WTC11 (cell line): ENCODE results near the gene GALNT17. TPM values are rescaled to one million over a fixed set of nuclear protein-coding genes. Genes with fewer than 3 reads are reported as not detected.

Experiments used
- ATAC-seq: fragments of 200-7000 bp; cut with Tn5 transposase; 2 replicates; pipeline ENCODE4 v1.10.0; 2021; ENCODE audit warnings: mild to moderate bottlenecking, moderate library complexity
- CTCF ChIA-PET: fragments of 300-600 bp; sonication (Branson Sonifier 250); formaldehyde crosslinking; loops from one replicate; lab custom pipeline; 2021; ENCODE audit warnings: antibody characterized with exemption; lab: Charles Lee
- POLR2A ChIA-PET: fragments of 350-600 bp; sonication (Branson Sonifier 250); formaldehyde crosslinking; loops from one replicate; lab custom pipeline; 2021; ENCODE audit warnings: antibody characterized with exemption; lab: Charles Lee
- DNase-seq: peaks from one replicate; pipeline ENCODE4 v3.0.0; 2021; ENCODE audit warnings: low spot score
- H3K27ac Mint-ChIP-seq: 2 replicates; pipeline ENCODE4 v1.8.0; 2021; ENCODE audit warnings: mixed read lengths
- H3K27me3 Mint-ChIP-seq: 2 replicates; pipeline ENCODE4 v1.8.0; 2021; ENCODE audit warnings: low read depth, mild to moderate bottlenecking, moderate library complexity, mixed read lengths
- H3K36me3 Mint-ChIP-seq: 2 replicates; pipeline ENCODE4 v1.8.0; 2021; ENCODE audit warnings: mixed read lengths
- H3K4me1 Mint-ChIP-seq: 2 replicates; pipeline ENCODE4 v1.8.0; 2022; ENCODE audit warnings: mixed read lengths
- H3K4me3 Mint-ChIP-seq: 2 replicates; pipeline ENCODE4 v1.8.0; 2021; ENCODE audit warnings: mild to moderate bottlenecking, moderate library complexity, mixed read lengths
- H3K9me3 Mint-ChIP-seq: 2 replicates; pipeline ENCODE4 v1.8.0; 2021; ENCODE audit warnings: mixed read lengths
- CBFB ChIP-seq: sonication (generic); formaldehyde crosslinking; IDR thresholded peaks from 2 replicates; pipeline ENCODE4 v1.8.1; 2022; ENCODE audit warnings: mild to moderate bottlenecking, low read depth, missing genetic modification reagents
- GRHL2 ChIP-seq: fragments of 250-450 bp; sonication (Bioruptor Pico); IDR thresholded peaks from 2 replicates; pipeline ENCODE4 v1.8.0; 2022; ENCODE audit warnings: mild to moderate bottlenecking, moderate library complexity; ENCODE audit not compliant: insufficient replicate concordance, severe bottlenecking
- GTF2I ChIP-seq: fragments of 250-450 bp; sonication (Bioruptor Pico); conservative IDR thresholded peaks from 2 replicates; pipeline ENCODE4 v1.4.0; 2021; ENCODE audit warnings: mild to moderate bottlenecking
- MYBL2 ChIP-seq: sonication (generic); formaldehyde crosslinking; IDR thresholded peaks from 2 replicates; pipeline ENCODE4 v1.8.1; 2023; ENCODE audit warnings: mild to moderate bottlenecking, moderate library complexity, missing genetic modification reagents
- NFATC4 ChIP-seq: fragments of 250-450 bp; sonication (Bioruptor Pico); IDR thresholded peaks from 2 replicates; pipeline ENCODE4 v1.9.0; 2021; ENCODE audit warnings: mild to moderate bottlenecking
- NR1H2 ChIP-seq: sonication (generic); formaldehyde crosslinking; IDR thresholded peaks from 2 replicates; pipeline ENCODE4 v1.9.0; 2021; ENCODE audit warnings: mild to moderate bottlenecking, moderate library complexity, missing genetic modification reagents
- OVOL2 ChIP-seq: fragments of 250-450 bp; sonication (Bioruptor Pico); IDR thresholded peaks from 2 replicates; pipeline ENCODE4 v1.9.0; 2021; ENCODE audit warnings: mild to moderate bottlenecking, borderline replicate concordance
- RORB ChIP-seq: fragments of 250-450 bp; sonication (Bioruptor Pico); IDR thresholded peaks from 2 replicates; pipeline ENCODE4 v1.9.0; 2021; ENCODE audit warnings: mild to moderate bottlenecking
- TEAD1 ChIP-seq: sonication (generic); formaldehyde crosslinking; IDR thresholded peaks from 2 replicates; pipeline ENCODE4 v1.8.0; 2022; ENCODE audit warnings: mild to moderate bottlenecking, missing genetic modification reagents
- ZBTB21 ChIP-seq: sonication (generic); formaldehyde crosslinking; IDR thresholded peaks from 2 replicates; pipeline ENCODE4 v1.8.1; 2023; ENCODE audit warnings: mild to moderate bottlenecking, missing genetic modification reagents, borderline replicate concordance
- ZNF396 ChIP-seq: fragments of 250-450 bp; sonication (Bioruptor Pico); IDR thresholded peaks from 2 replicates; pipeline ENCODE4 v1.8.0; 2021; ENCODE audit warnings: mild to moderate bottlenecking, moderate library complexity, borderline replicate concordance
- ZNF671 ChIP-seq: fragments of 250-450 bp; sonication (Bioruptor Pico); IDR thresholded peaks from 2 replicates; pipeline ENCODE4 v1.8.0; 2021; ENCODE audit warnings: mild to moderate bottlenecking
- total RNA-seq: library from RNA; stranded (reverse); gene quantifications from 3 replicates; pipeline ENCODE4 v1.2.3, GENCODE V29; 2021
- TF ChIP-seq, protein P1 (sequence below): fragments of 200-600 bp; IDR thresholded peaks from 2 replicates; pipeline ENCODE4 v1.8.0; 2022; ENCODE audit warnings: antibody characterized with exemption
- TF ChIP-seq, protein P2 (sequence below): sonication (generic); formaldehyde crosslinking; IDR thresholded peaks from 2 replicates; pipeline ENCODE4 v1.8.1; 2023; ENCODE audit warnings: mild to moderate bottlenecking, missing genetic modification reagents
- TF ChIP-seq, protein P3 (sequence below): sonication (generic); formaldehyde crosslinking; IDR thresholded peaks from 2 replicates; pipeline ENCODE4 v1.8.1; 2023; ENCODE audit warnings: mild to moderate bottlenecking, moderate library complexity, missing genetic modification reagents
- TF ChIP-seq, protein P4 (sequence below): sonication (generic); formaldehyde crosslinking; IDR thresholded peaks from 2 replicates; pipeline ENCODE4 v1.8.0; 2023; ENCODE audit warnings: mild to moderate bottlenecking, missing genetic modification reagents
- TF ChIP-seq, protein P5 (sequence below): fragments of 250-450 bp; sonication (Bioruptor Pico); IDR thresholded peaks from 2 replicates; pipeline ENCODE4 v1.9.0; 2021; ENCODE audit warnings: mild to moderate bottlenecking, borderline replicate concordance
- TF ChIP-seq, protein P6 (sequence below): fragments of 250-450 bp; sonication (Bioruptor Pico); IDR thresholded peaks from 2 replicates; pipeline ENCODE4 v2.1.2; 2022; ENCODE audit warnings: mild to moderate bottlenecking, moderate library complexity
- TF ChIP-seq, protein P7 (sequence below): sonication (generic); formaldehyde crosslinking; IDR thresholded peaks from 2 replicates; pipeline ENCODE4 v1.8.1; 2023; ENCODE audit warnings: mild to moderate bottlenecking, missing genetic modification reagents, moderate library complexity

GALNT17 gene
- total RNA-seq, 1 experiment from 2014 or later: 61.1 TPM

DNA sequence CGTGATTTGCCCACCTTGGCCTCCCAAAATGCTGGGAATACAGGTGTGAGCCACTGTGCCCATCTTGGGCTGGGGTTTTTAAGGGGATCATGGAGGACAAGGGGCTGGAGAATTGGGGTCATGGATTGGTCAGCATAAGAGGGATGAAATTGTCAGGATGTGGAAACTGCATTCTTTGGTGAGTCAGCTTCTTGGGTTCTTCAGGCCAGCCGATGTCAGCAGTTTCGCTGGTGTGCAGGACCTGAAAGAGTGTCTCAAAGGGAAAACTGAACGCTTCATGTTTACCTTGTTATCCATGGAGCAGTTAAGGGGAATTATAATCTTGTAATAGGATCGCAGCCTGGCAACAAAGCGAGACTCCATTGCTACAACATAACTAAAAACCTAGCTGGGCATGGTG is 13.0 kb downstream of the GALNT17 start:
- peaks cover 74% of the 10 kb centered on the region for H3K36me3 Mint-ChIP-seq
- CTCF ChIA-PET: interaction anchor here (1.7 kb wide), 1 partner anchor 11 kb away, joined by 4 read pairs; no protein-coding TSS in a partner anchor
- POLR2A ChIA-PET: no interaction called here
- no peak overlapping the region for H3K4me3 Mint-ChIP-seq
- DNase-seq: no peak
- TF ChIP-seq GRHL2 (CRISPR knock-in tag): no peak
- TF ChIP-seq, protein P1, sequence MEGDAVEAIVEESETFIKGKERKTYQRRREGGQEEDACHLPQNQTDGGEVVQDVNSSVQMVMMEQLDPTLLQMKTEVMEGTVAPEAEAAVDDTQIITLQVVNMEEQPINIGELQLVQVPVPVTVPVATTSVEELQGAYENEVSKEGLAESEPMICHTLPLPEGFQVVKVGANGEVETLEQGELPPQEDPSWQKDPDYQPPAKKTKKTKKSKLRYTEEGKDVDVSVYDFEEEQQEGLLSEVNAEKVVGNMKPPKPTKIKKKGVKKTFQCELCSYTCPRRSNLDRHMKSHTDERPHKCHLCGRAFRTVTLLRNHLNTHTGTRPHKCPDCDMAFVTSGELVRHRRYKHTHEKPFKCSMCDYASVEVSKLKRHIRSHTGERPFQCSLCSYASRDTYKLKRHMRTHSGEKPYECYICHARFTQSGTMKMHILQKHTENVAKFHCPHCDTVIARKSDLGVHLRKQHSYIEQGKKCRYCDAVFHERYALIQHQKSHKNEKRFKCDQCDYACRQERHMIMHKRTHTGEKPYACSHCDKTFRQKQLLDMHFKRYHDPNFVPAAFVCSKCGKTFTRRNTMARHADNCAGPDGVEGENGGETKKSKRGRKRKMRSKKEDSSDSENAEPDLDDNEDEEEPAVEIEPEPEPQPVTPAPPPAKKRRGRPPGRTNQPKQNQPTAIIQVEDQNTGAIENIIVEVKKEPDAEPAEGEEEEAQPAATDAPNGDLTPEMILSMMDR: no peak
- TF ChIP-seq GTF2I: no peak
- no peak for TF ChIP-seq RORB (CRISPR knock-in tag)
- TF ChIP-seq NR1H2 (CRISPR knock-in tag): no peak
- TF ChIP-seq, protein P2, sequence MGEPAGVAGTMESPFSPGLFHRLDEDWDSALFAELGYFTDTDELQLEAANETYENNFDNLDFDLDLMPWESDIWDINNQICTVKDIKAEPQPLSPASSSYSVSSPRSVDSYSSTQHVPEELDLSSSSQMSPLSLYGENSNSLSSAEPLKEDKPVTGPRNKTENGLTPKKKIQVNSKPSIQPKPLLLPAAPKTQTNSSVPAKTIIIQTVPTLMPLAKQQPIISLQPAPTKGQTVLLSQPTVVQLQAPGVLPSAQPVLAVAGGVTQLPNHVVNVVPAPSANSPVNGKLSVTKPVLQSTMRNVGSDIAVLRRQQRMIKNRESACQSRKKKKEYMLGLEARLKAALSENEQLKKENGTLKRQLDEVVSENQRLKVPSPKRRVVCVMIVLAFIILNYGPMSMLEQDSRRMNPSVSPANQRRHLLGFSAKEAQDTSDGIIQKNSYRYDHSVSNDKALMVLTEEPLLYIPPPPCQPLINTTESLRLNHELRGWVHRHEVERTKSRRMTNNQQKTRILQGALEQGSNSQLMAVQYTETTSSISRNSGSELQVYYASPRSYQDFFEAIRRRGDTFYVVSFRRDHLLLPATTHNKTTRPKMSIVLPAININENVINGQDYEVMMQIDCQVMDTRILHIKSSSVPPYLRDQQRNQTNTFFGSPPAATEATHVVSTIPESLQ (CRISPR knock-in tag): no peak
- no peak for TF ChIP-seq ZBTB21
- TF ChIP-seq, protein P3, sequence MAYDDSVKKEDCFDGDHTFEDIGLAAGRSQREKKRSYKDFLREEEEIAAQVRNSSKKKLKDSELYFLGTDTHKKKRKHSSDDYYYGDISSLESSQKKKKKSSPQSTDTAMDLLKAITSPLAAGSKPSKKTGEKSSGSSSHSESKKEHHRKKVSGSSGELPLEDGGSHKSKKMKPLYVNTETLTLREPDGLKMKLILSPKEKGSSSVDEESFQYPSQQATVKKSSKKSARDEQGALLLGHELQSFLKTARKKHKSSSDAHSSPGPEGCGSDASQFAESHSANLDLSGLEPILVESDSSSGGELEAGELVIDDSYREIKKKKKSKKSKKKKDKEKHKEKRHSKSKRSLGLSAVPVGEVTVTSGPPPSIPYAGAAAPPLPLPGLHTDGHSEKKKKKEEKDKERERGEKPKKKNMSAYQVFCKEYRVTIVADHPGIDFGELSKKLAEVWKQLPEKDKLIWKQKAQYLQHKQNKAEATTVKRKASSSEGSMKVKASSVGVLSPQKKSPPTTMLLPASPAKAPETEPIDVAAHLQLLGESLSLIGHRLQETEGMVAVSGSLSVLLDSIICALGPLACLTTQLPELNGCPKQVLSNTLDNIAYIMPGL: no peak
- TF ChIP-seq ZNF396: no peak
- no peak for ATAC-seq
- H3K27ac Mint-ChIP-seq: 0 out of 2 replicates have a peak overlapping the region, but pooled peaks have one; percentile 57
- no peaks in the 10 kb centered on the region for H3K27me3 Mint-ChIP-seq
- peaks cover 6% of the 10 kb centered on the region for H3K9me3 Mint-ChIP-seq
- peaks cover 40% of the 10 kb centered on the region for H3K4me1 Mint-ChIP-seq

DNA sequence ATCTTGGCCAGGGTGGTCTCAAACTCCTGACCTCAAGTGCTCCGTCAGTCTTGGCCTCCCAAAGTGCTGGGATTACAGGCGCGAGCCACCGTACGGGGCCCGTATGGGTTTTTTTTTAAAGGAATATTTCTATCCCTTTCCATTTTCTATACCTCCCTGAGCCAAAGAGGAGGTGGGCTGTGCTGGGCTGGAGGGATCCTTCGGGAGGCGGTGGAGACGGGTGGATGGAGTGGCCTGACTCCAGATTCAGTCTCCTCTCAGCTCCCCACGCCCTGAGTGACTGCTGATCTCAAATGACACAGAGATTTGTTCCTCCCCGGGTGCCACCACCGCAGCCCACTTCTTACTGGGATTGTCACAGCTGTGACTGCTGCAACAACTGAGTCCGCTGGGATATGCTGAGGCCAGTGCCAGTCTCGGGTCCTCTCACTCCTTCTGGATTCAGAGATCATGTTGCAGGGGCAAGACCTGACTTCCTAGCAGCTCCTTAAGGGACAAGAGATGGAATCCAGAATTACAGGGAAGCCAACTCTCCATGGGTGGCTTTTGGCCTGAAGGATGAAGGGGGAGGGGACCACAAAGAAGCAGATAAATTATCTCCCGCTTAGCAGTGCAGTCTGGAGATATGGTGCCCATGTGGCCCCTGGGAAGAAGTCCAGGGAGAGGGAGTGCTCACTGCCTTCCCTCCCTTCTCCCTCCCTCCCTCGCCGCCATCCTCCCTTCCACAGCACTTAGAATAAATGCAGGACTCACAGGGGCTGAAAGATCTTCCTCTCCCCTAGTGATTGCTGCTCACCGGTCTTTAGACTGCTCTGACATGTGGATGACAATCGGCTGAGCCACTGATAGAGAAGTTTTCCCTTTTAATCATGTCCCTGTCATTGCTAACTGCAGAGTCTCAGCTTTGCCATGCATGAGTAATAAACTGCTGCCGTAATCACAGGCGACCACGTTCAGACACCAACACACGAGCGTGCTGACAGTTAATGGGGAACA is 14.3 kb downstream of the GALNT17 start:
- Mint-ChIP-seq H3K4me1 (peaks cover 37% of the 10 kb centered on the region), H3K4me3 (no peak overlapping the region), H3K27ac (peak overlapping the region; percentile 50), H3K36me3 (peaks cover 74% of the 10 kb centered on the region), H3K9me3 (peaks cover 9% of the 10 kb centered on the region), H3K27me3 (no peaks in the 10 kb centered on the region)
- ATAC-seq (peak; percentile 58), DNase-seq (no peak)
- POLR2A ChIA-PET: no interaction called here
- CTCF ChIA-PET: interaction anchor here (0.6 to 1.7 kb wide), 2 partner anchors 13 to 189 kb away, joined by 3 to 4 read pairs; no protein-coding TSS in a partner anchor
- TF ChIP-seq NFATC4: no peak
- TF ChIP-seq TEAD1 (CRISPR knock-in tag): no peak
- no peak for TF ChIP-seq ZNF671 (CRISPR knock-in tag)
- TF ChIP-seq, protein P4, sequence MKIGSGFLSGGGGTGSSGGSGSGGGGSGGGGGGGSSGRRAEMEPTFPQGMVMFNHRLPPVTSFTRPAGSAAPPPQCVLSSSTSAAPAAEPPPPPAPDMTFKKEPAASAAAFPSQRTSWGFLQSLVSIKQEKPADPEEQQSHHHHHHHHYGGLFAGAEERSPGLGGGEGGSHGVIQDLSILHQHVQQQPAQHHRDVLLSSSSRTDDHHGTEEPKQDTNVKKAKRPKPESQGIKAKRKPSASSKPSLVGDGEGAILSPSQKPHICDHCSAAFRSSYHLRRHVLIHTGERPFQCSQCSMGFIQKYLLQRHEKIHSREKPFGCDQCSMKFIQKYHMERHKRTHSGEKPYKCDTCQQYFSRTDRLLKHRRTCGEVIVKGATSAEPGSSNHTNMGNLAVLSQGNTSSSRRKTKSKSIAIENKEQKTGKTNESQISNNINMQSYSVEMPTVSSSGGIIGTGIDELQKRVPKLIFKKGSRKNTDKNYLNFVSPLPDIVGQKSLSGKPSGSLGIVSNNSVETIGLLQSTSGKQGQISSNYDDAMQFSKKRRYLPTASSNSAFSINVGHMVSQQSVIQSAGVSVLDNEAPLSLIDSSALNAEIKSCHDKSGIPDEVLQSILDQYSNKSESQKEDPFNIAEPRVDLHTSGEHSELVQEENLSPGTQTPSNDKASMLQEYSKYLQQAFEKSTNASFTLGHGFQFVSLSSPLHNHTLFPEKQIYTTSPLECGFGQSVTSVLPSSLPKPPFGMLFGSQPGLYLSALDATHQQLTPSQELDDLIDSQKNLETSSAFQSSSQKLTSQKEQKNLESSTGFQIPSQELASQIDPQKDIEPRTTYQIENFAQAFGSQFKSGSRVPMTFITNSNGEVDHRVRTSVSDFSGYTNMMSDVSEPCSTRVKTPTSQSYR (CRISPR knock-in tag): no peak
- TF ChIP-seq, protein P5, sequence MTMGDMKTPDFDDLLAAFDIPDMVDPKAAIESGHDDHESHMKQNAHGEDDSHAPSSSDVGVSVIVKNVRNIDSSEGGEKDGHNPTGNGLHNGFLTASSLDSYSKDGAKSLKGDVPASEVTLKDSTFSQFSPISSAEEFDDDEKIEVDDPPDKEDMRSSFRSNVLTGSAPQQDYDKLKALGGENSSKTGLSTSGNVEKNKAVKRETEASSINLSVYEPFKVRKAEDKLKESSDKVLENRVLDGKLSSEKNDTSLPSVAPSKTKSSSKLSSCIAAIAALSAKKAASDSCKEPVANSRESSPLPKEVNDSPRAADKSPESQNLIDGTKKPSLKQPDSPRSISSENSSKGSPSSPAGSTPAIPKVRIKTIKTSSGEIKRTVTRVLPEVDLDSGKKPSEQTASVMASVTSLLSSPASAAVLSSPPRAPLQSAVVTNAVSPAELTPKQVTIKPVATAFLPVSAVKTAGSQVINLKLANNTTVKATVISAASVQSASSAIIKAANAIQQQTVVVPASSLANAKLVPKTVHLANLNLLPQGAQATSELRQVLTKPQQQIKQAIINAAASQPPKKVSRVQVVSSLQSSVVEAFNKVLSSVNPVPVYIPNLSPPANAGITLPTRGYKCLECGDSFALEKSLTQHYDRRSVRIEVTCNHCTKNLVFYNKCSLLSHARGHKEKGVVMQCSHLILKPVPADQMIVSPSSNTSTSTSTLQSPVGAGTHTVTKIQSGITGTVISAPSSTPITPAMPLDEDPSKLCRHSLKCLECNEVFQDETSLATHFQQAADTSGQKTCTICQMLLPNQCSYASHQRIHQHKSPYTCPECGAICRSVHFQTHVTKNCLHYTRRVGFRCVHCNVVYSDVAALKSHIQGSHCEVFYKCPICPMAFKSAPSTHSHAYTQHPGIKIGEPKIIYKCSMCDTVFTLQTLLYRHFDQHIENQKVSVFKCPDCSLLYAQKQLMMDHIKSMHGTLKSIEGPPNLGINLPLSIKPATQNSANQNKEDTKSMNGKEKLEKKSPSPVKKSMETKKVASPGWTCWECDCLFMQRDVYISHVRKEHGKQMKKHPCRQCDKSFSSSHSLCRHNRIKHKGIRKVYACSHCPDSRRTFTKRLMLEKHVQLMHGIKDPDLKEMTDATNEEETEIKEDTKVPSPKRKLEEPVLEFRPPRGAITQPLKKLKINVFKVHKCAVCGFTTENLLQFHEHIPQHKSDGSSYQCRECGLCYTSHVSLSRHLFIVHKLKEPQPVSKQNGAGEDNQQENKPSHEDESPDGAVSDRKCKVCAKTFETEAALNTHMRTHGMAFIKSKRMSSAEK (CRISPR knock-in tag): no peak
- TF ChIP-seq, protein P6, sequence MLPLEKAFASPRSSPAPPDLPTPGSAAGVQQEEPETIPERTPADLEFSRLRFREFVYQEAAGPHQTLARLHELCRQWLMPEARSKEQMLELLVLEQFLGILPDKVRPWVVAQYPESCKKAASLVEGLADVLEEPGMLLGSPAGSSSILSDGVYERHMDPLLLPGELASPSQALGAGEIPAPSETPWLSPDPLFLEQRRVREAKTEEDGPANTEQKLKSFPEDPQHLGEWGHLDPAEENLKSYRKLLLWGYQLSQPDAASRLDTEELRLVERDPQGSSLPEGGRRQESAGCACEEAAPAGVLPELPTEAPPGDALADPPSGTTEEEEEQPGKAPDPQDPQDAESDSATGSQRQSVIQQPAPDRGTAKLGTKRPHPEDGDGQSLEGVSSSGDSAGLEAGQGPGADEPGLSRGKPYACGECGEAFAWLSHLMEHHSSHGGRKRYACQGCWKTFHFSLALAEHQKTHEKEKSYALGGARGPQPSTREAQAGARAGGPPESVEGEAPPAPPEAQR (CRISPR knock-in tag): no peak
- TF ChIP-seq MYBL2 (CRISPR knock-in tag): no peak
- no peak for TF ChIP-seq CBFB (CRISPR knock-in tag)
- TF ChIP-seq, protein P7, sequence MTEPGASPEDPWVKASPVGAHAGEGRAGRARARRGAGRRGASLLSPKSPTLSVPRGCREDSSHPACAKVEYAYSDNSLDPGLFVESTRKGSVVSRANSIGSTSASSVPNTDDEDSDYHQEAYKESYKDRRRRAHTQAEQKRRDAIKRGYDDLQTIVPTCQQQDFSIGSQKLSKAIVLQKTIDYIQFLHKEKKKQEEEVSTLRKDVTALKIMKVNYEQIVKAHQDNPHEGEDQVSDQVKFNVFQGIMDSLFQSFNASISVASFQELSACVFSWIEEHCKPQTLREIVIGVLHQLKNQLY (CRISPR knock-in tag): no peak
- no peak for TF ChIP-seq OVOL2 (CRISPR knock-in tag)
- no peak for TF ChIP-seq RORB (CRISPR knock-in tag)
